GM18907 (cell line): ENCODE results near the gene SUFU.

Source experiments
- ATAC-seq: cut with Tn5 transposase; IDR thresholded peaks from one replicate; pipeline ENCODE4 v1.9.1; 2021; ENCODE audit warnings: mild to moderate bottlenecking, moderate library complexity; ENCODE audit not compliant: unreplicated experiment

SUFU gene

GRCh38 chr10:102546606-102547320, 43.0 kb downstream of the SUFU start:
- no peak for ATAC-seq

GRCh38 chr10:102549549-102549948, 45.8 kb downstream of the SUFU start:
- no peak for ATAC-seq

DNA sequence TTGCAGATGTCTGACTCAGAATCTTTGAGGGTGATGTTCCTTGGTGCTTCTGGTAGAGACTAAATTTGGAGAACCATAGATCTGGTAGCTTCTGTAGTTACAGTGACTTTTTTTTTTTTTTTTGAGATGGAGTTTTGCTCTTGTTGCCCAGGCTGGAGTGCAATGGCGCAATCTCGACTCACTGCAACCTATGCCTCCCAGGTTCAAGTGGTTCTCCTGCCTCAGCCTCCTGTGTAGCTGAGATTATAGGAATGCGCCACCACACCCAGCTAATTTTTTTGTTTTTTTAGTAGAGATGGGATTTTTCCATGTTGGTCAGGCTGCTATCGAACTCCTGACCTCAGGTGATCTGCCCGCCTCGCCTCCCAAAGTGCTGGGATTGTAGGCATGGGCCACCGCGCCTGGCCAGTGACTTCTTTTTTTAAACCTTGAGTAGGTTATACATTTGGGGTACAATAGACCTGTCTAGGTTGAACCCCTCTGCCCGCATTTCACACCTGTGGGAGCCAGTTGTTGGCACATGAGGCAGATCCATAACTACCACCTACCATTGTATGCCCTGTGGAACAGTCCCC, 47.0 kb downstream of the SUFU start:
- no peak for ATAC-seq

DNA sequence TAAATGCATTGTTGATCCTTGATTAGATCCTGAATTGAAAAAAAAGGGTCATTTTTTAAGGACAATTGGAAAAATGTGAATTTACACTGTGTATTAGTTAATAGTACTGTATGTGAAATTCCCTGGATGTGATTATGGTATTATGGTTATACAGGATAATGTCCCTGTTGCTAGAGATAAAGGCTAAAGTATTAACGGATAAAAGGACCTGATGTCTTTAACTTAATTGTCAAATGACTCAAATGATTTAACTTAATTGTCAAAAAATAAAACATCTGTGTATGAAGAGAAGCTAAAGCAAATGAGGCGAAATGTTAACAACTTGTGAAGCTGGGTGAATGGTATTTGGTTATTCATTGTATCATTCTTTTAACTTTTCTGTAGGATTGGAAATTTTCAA, 48.8 kb downstream of the SUFU start:
- ATAC-seq = no peak

- ATAC-seq = no peak
These were observed 50.0 kb downstream of the SUFU start for GRCh38 chr10:102553771-102554170.

DNA sequence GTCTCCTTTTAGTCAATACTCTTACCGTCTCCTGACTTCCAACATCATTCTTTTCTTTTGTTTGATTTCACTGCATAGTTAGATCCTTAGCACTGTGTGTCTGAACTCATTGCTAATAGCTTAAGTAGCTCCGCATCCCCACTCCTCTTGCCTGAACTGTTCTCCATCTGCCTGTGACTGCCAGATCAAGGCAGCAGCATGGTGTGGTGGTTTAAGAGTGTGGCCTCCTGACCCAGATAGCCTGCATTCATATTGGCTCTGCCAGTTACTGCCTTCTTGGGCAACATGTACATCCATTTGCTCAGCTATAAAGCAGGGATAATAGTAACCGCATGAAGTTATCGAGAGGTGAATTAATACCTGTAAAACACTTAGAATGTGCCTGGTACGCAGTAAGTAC, 50.8 kb downstream of the SUFU start:
- no peak for ATAC-seq

GRCh38 chr10:102555781-102556328, 52.1 kb downstream of the SUFU start:
- no peak for ATAC-seq

GRCh38 chr10:102557569-102557968, 53.8 kb downstream of the SUFU start:
- ATAC-seq = no peak

GRCh38 chr10:102559764-102560163, 56.0 kb downstream of the SUFU start:
- ATAC-seq = no peak

DNA sequence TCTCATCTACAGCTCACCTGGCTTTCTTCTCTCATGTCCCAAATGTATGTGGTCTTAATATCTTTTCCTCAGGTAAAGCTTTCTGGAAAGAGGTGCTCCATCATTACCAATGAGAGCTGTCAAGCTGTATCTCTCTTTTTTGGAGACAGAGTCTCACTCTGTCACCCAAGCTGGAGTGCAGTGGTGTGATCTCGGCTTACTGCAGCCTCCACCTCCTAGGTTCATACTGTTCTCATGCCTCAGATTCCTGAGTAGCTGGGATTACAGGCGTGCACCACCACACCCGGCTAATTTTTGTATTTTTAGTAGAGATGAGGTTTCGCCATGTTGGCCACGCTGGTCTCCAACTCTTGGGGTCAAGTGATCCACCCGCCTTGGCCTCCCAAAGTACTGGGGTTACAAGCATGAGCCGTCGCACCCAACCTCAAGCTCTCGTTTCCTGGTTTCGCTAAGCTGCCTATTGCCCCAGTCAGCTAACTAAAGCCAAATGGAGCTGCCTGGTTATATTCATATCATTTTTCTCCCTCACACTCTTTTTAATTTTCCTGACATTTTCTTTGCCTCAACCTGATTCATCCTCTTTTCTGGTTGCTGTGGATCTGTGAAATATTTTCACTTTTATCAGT, 60.5 kb downstream of the SUFU start:
- peak; percentile 60 for ATAC-seq

GRCh38 chr10:102565793-102566192, 62.0 kb downstream of the SUFU start:
- no peak for ATAC-seq

DNA sequence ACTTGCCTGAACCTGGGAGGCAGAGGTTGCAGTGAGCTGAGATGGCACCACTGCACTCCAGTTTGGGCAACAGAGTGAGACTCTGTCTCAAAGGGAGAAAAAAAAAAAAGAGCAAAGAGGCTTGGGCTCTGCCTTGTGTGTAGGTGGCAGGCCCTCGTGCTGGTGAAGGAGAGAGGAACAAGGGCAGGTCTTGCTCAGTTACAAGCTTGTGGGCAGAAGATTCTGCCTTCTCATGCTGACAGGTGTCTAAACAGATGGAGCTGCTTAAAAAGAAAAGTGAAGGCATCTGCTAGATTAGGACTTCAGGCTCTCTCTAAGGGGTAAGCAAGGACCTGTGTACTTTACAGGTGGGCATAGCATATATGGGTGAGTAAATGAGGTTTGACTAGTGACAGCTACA, 75.0 kb downstream of the SUFU start:
- ATAC-seq = no peak

DNA sequence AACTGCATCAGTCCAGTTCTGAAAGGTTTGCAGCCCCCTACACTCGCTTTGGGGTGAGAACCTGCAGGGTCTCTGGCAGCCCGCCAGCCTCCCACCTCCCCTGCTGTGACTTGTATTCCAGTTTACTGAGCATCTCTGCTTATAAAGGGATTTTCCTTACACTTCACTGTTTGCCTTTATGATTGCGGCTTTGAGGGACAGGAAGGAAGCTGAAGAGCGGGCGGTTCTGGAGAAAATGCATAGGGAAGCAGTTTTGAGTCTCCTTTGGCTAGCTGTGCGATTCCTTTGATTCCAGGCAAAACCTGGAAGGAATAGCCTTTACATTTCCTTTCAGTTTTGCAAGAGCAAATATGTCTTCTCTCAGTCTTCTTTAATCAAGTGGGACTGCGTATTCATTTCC, 75.6 kb downstream of the SUFU start:
- ATAC-seq = no peak

DNA sequence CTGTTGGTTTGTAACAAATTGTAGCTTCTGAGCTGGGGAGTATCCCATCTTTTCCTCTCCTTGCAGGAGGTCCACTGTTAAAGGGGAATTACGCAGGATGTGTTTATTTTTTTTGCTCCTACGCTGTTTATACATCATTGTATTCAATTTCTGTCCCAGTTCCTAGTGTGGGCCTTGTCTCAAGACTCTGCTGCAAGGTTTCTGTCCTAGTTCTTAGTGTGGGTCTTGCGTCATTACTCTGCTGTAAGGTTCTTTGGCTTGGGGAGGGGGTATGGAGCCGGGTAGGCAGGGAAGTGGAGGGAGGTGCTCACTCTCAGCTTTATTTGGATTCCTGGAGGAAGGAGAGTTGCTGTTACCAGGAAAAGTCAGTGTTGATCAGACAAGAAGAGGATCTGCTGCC, 76.5 kb downstream of the SUFU start:
- no peak for ATAC-seq

DNA sequence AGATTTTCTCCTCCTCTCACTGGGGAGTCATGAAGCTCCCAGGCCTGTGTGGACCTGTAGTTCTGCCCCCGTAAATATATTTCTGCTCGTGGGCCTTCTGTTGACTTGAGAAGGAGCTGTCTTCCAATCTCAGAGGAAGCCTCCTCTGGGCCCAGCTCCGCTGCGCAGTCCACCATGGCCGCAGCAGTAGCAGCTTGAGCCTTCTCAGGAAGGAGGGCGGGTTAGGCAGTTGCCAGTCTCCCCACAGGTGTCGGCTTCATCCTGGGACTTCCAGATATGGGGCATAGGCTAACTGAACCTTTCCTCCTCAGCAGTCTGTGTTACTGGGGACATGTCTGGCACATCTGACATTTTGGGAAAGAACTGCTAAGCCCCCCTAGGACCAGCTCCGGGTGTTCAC, 77.6 kb downstream of the SUFU start:
- no peak for ATAC-seq

DNA sequence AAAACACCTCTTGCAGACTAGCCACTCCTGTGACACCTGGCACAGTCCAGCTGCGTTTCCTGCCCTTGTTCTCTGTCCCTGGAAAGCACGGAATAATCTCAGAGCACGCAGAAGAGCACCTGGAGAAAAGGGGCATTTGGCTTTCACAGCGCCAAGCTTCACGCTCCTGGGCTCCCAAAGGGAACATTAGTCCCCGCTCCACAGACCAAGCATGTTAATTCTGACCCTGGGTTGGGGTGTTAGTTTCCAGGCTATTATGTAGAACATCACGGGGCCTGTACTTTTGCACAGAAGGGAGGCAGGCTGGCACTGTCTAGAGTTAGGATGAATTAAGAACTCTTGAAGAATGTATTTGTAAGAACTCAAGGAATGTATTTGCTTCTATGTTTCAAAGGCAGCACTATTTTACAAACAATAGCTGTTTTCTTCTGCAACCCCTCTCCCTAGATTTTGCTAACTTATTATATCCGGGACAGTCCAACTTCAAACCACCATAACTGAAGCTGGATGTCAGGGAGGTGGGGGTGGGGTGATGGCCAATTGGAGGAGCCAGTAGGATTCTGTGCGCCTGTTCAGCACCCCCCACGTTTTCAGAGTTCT, 78.3 kb downstream of the SUFU start:
- ATAC-seq = no peak

- ATAC-seq = no peak
These were observed 80.0 kb downstream of the SUFU start for GRCh38 chr10:102583435-102584417.

GRCh38 chr10:102585026-102585425, 81.3 kb downstream of the SUFU start:
- no peak for ATAC-seq

- no peak for ATAC-seq
These were observed 83.1 kb downstream of the SUFU start for GRCh38 chr10:102586858-102587257.

DNA sequence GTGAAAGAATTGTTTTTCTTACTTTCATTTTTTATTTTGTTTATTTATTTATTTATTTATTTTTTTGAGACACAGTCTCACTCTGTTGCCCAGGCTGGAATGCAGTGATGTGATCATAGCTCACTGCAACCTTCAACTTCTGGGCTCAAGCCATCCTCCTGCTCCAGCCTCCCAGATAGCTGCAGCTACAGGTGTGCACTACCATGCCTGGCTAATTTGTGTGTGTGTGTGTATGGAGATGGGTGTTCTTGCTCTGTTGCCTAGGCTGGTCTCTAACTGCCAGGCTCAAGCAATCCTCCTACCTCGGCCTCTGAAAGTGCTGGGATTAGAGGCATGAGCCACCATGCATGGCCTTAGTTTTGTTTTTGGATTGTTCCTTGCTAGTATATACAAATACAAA, 85.1 kb downstream of the SUFU start:
- ATAC-seq = no peak
